ENCODE measurements around the gene GNPDA1.

Gene GNPDA1

DNA sequence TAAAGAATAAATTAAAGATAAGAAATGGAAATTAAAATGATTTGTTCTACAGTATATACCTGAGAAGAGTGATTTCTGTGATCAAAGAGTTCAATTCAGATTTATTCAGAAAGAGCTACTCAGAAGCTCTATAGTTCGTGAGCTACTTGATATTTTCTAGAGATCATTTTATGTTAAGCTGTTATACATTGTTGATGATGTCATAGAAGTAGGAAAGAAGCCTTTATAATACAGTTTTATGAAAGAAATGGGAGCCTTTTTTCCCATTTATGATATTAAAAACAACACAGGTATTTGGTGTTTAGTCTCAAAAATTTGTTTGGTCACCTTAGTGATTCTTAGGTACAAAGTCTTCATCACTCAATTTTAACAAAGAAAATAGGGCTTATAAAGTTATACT lies 23.1 kb downstream of the GNPDA1 start:
- DNase-seq = no peak

GRCh38 chr5:141986072-141986471 lies 26.8 kb downstream of the GNPDA1 start:
- DNase-seq = no peak

DNA sequence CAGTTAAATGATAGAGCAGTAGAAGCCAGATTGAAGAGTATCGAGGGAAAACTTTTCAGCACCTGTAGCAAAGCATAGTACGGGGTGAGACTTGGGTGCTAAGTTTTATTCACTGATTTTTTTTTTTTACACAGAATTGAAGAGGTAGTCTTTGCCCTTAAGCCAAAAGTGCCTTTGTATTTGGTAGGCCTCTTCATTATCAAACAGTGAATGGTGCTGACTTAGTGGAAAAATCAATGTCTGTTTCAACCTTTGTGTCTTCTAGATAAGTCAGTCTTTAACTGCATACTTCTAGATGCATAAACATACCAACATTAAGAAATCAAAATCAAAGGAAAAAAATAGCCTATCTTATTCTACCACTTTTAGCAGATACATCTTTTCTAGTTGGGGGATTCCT lies 30.2 kb downstream of the GNPDA1 start:
- no peak for DNase-seq

DNA sequence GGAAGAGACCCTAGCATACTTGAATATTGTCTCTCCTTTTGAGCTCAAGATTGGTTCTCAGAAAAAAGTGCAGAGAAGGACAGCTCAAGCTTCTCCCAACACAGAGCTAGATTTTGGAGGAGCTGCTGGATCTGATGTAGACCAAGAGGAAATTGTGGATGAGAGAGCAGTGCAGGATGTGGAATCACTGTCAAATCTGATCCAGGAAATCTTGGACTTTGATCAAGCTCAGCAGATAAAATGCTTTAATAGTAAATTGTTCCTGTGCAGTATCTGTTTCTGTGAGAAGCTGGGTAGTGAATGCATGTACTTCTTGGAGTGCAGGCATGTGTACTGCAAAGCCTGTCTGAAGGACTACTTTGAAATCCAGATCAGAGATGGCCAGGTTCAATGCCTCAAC lies 34.4 kb downstream of the GNPDA1 start:
- DNase-seq = no peak

- no peak for DNase-seq
Measured at GRCh38 chr5:141976176-141976575, 36.7 kb downstream of the GNPDA1 start.

GRCh38 chr5:141973871-141974595 lies 38.8 kb downstream of the GNPDA1 start:
- peak; percentile 14 for DNase-seq

DNA sequence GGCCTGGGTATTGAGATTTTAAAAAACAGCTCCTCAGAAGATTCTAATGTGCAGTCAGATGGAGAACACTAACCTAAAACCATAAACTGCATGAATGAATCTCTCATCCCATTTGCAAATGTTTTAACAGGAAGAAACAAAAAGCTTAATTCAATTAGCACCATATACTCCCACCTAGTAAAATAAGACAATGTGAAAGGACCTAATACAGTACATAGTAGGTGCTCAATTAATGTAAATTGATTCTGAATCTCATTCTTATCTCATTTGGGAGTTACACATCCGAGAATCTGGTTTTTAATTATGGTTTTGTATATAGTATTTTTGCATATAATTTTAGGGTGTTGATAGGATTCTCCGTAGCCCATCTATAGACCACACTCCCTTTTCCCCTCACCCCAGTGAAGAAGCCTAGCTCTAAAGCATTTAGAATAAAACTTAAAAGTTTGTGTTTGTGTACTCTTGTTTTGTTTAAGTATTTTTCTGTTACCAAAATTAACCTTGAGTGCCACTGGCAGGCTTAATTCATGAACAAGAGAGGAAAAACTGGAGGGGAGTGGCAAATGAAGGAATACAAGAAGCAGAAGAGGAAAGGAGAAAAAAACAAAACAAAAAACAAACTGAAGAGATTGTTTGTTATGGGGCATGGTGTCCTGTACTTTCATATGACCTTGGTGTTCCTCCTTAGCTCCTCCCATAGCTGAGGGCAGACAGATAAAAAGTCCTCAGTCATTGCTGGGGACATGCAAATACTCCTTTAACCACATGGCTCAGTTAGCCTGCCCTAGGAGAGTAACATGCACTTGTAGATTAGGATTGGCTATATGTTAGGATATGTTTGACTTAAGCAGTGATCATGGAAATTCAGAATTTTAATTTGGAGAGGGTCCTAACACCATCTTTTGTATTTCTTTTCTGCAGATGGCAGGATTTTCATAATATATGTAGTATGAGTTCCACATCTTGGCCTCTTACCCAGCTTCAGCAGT lies 42.8 kb downstream of the GNPDA1 start:
- DNase-seq = peak; percentile 29

DNA sequence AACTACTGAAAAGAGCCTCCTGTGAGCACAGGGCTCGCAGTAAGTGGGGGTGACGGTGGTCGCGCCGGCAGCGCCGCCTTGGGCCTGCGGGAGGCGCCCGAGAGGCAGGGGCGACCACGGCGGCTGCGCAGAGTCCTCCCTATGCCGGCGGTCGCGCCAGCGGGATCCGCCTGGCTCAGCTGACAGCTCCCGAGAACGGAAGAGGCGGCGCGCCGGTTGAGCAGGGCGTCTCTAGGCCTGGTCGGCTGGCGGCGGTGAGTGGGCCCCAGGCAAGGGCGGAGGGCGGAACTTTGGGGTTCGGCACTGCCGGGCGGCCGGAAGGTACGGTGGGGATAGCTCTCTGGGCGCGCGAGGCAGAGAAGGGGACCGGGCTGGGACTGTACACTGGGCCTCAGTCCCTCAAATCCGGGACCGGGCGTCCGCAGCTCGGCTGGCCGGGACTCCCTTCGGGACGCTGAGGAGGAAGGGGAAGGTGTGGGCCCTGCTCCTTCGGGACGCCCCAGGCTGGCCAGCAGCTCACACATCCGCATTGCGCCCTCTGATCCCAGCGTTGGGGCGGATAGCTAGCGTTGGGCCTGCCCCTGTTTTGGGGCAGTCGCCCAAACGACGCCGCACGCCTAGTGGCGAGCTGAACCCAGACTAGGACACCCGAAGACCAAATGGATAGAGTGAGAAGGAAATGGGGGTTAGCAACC lies 43.8 kb downstream of the GNPDA1 start, which contains the start of gene RNF14:
Gene RNF14, plus strand, starts transcription at position 192 of the 695 bp plus-strand sequence. CDS start 4,484 bp downstream, outside the sequence.
- DNase-seq = peak; percentile 94

- DNase-seq = no peak
Measured at GRCh38 chr5:141966963-141967333, 45.9 kb downstream of the GNPDA1 start.

DNA sequence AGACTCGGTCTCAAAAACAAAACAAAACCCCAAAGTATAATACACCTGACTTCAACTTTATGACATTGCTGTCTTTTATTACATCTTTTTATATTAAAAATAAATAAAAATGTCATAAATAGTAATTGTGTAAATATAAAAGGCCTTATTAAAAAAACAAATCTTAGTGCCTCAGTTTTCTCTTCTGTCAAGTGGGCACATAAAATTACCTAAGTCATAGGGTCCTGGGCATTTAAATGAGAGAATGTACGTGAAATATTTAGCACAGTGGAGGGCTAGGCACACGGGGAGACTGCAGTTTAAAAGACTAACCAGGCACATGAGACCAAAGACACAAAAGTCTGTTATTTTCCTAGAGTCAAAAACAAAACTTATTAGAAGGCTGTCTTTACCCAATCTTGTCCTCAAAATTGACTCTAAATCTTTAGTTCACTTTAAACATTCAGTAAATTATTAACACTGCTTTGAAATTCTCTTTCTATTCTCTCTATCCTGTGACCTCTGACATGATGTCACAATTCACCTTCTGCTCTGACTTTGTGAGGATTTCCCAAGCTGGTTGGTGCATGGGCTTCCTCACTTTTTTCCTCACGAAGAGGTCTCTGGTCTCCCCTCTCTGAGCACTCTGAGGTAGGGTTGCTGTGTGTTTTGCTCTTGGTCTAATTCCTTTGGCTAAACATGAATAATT lies 46.4 kb downstream of the GNPDA1 start:
- DNase-seq = no peak

DNA sequence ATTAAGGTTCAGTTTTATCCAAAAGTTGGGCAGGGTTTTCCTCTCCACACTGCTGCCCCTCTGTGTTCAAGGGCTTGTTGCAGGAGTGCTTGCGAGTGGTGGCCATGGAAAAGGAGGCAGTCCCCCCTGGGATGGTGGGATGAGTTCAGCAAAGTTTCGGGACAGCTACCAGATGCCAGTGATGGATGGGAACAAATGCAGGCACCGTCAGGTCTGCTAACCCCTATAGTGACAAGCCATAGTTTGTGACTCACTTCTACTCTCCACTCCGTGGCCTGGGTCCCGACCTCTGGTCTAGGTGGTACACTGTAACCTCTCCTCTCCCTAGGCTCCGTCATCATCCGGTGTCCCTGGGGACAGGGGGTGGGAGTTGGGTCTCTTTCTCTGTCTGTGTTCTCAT lies 47.8 kb downstream of the GNPDA1 start:
- DNase-seq = no peak

DNA sequence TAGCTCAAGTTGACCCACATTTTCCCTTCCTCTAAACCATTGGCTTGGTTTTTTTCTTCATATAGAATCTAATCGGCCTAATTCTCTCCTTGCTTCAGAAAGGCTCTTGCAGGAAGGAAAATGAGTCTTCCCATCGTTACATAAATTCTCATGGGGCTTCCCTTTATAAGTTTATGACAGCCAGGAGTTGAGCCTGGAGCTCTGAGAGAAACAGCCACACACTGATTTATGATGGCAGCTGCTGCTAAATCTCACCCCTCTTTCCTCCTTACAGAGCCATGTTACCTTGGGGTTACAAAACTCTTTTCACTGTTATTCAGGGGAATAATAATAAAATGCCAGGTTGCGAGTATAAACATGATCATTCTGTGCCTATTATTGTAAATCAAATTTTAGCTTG lies 49.1 kb downstream of the GNPDA1 start:
- DNase-seq = no peak

DNA sequence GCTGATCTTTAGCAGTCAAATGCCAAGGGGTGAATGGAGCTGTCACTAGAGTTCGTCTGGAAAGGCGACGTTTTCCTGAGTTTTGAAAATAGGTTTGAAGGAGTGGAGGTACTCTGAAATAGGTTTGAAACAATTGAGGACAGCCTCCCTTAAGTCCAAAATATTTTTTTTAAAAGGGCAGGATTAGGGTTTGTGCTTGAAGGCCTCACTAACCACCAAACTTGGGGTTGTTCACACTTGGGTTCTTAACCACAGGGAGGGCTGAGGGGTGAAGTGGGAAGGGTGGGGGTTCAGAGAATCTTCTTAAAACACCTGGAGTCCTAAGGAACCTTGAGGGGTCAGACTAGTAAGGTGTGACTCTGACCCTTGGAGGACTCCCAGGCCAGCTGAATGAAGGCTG lies 51.4 kb downstream of the GNPDA1 start:
- DNase-seq = no peak

- peak; percentile 90 for DNase-seq
Measured at GRCh38 chr5:141960449-141961323, 52.1 kb downstream of the GNPDA1 start.

DNA sequence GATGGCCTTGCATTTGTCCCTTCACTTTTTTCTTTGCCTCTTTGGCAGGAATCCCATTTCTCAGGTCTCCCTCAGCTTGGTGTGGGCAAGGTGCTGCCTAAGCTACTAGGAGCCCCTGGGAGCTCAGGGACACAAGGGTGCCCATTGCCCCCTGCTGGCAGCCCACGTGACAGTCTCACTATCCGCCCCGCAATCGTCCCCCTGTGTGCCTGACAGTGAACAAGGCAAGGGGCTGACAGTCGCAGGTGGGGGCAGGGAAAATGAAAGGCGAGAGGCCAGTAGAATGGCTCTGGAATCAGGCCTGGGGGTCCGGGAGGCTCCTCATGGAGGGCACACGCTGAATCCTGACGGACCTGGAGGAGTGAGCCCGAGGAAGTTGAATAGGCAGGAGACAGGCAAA lies 52.8 kb downstream of the GNPDA1 start:
- DNase-seq = peak; percentile 10

GRCh38 chr5:141958546-141959172 lies 54.2 kb downstream of the GNPDA1 start:
- no peak for DNase-seq

- peak; percentile 23 for DNase-seq
Measured at GRCh38 chr5:141958113-141958512, 54.7 kb downstream of the GNPDA1 start, which contains the start of gene PCDH12. Gene PCDH12, minus strand, starts transcription at chr5:141958202. Its CDS starts 351 bp downstream, at chr5:141957851.

- no peak for DNase-seq
Measured at GRCh38 chr5:141957367-141957996, 55.3 kb downstream of the GNPDA1 start.

GRCh38 chr5:141954194-141954593 lies 58.6 kb downstream of the GNPDA1 start:
- no peak for DNase-seq

GRCh38 chr5:141952020-141952419 lies 60.8 kb downstream of the GNPDA1 start:
- DNase-seq = no peak
